GM18511 (cell line): Measurements from ENCODE around the gene SORBS2.

Experiments
- ATAC-seq: cut with Tn5 transposase; IDR thresholded peaks from one replicate; pipeline ENCODE4 v1.9.1; 2021; ENCODE audit warnings: mild to moderate bottlenecking, moderate library complexity; ENCODE audit not compliant: unreplicated experiment

The SORBS2 gene

GRCh38 chr4:185775792-185776555 is 36.0 kb downstream of the SORBS2 start:
- ATAC-seq, result no peak

- no peak for ATAC-seq
These were observed 36.9 kb downstream of the SORBS2 start for GRCh38 chr4:185774845-185775680.

- ATAC-seq, result no peak
These were observed 37.8 kb downstream of the SORBS2 start for GRCh38 chr4:185774131-185774653.

- ATAC-seq, result no peak
These were observed 38.6 kb downstream of the SORBS2 start for GRCh38 chr4:185773419-185773818.

- ATAC-seq, result no peak
These were observed 39.5 kb downstream of the SORBS2 start for GRCh38 chr4:185772391-185773093.

GRCh38 chr4:185771711-185772390 is 40.1 kb downstream of the SORBS2 start:
- no peak for ATAC-seq

- ATAC-seq, result no peak
These were observed 44.5 kb downstream of the SORBS2 start for GRCh38 chr4:185767528-185767927.

GRCh38 chr4:185764876-185765275 is 47.1 kb downstream of the SORBS2 start:
- ATAC-seq, result no peak

- no peak for ATAC-seq
These were observed 50.4 kb downstream of the SORBS2 start for GRCh38 chr4:185761352-185762235.

- ATAC-seq, result no peak
These were observed 53.2 kb downstream of the SORBS2 start for GRCh38 chr4:185758807-185759206.

GRCh38 chr4:185755451-185755850 is 56.5 kb downstream of the SORBS2 start:
- ATAC-seq, result no peak

GRCh38 chr4:185754961-185755360 is 57.0 kb downstream of the SORBS2 start:
- no peak for ATAC-seq

- no peak for ATAC-seq
These were observed 59.1 kb downstream of the SORBS2 start for GRCh38 chr4:185752872-185753271.

GRCh38 chr4:185749858-185750257 is 62.1 kb downstream of the SORBS2 start:
- no peak for ATAC-seq

- no peak for ATAC-seq
These were observed 63.0 kb downstream of the SORBS2 start for GRCh38 chr4:185748901-185749390.

- ATAC-seq, result no peak
These were observed 66.1 kb downstream of the SORBS2 start for GRCh38 chr4:185745891-185746290.

- ATAC-seq, result no peak
These were observed 67.0 kb downstream of the SORBS2 start for GRCh38 chr4:185744946-185745345.

- no peak for ATAC-seq
These were observed 67.5 kb downstream of the SORBS2 start for GRCh38 chr4:185744488-185744862.

- ATAC-seq, result no peak
These were observed 68.1 kb downstream of the SORBS2 start for GRCh38 chr4:185743722-185744487.
